ENCODE data around the gene KCTD17.

KCTD17 gene

DNA sequence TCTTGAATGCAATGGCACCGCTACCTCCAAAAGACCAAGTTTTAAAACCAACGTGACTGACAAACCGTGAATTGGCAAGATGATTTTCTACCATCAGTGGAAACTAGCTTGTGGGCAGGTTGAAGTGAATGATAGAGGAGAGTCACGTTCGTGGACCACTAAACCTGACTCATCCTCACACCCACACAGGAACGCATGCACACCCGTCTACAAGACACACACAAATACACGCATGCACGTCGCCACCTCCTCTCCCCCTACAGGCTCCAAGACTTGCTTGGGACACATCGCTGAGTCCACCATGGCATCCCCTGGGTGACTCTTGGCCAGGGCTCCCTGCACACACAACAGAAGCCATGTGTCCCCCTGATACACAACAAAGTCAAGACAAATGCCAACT is 43.6 kb downstream of the KCTD17 start:
- TF ChIP-seq, protein P1, sequence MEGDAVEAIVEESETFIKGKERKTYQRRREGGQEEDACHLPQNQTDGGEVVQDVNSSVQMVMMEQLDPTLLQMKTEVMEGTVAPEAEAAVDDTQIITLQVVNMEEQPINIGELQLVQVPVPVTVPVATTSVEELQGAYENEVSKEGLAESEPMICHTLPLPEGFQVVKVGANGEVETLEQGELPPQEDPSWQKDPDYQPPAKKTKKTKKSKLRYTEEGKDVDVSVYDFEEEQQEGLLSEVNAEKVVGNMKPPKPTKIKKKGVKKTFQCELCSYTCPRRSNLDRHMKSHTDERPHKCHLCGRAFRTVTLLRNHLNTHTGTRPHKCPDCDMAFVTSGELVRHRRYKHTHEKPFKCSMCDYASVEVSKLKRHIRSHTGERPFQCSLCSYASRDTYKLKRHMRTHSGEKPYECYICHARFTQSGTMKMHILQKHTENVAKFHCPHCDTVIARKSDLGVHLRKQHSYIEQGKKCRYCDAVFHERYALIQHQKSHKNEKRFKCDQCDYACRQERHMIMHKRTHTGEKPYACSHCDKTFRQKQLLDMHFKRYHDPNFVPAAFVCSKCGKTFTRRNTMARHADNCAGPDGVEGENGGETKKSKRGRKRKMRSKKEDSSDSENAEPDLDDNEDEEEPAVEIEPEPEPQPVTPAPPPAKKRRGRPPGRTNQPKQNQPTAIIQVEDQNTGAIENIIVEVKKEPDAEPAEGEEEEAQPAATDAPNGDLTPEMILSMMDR (IDR thresholded peaks at IDR 0.05; ENCODE audit: low read depth, low read length): no peak
- DNase-seq (ENCODE audit: low read depth, low spot score): no peak
- in situ Hi-C loops (cut with HindIII; ENCODE audit: low sequenced_read_pairs): no loop called here
- no peak overlapping the region for H3K4me3 ChIP-seq (ENCODE audit: low read depth, low read length)

DNA sequence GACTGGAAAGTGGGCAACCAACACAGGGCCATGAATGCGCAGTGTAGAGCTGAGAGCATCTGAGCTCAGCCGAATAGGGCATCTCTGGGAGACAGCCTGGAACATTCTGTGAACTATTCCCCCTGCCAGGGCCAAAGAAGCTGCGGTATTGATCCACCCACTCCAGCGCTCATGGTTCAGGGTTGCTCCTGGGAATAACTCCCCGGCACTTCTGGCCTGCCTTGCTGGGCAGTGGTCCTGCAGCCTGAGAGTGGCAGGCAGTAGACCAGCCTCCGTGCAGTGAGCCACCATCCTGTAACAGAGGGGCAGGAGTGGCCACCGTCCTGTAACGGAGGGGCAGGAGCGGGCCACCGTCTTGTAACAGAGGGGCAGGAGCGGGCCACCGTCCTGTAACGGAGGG is 45.8 kb downstream of the KCTD17 start:
- TF ChIP-seq, protein P1 (IDR thresholded peaks at IDR 0.05; ENCODE audit: low read depth, low read length): no peak
- in situ Hi-C loops (cut with HindIII; ENCODE audit: low sequenced_read_pairs): no loop called here
- no peak for DNase-seq (ENCODE audit: low read depth, low spot score)
- H3K4me3 ChIP-seq (ENCODE audit: low read depth, low read length): no peak overlapping the region

DNA sequence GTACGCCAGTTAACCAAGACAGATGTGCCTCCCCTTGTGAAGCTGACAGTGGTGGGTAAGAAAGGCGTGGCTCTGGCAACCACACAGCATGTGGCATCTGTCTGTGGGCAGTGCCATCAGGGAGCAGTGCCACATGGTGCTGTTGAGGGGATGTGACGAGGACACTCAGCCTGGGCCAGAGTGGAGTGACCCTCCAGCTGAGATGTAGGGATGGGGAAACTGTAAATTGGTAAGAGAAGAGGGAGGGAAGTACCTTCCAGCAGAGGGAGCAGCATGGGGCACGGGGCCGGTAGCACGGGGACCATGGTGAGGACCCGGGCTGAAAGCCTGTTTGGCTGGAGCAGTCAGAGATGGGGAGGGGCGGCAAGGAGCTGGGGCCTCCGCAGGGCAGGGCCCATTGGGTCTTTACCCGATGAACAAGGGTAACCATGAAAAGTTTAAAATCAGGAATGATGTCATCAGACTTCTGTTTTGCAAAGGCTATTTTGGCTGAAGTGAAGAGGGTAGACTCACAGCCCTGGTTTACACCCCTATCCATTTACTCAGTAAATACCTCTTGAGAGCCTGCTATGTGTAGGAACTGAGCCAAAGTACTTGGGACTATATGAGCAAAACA is 47.5 kb downstream of the KCTD17 start:
- DNase-seq (ENCODE audit: low read depth, low spot score): no peak
- H3K4me3 ChIP-seq (ENCODE audit: low read depth, low read length): no peak overlapping the region
- in situ Hi-C loops (cut with HindIII; ENCODE audit: low sequenced_read_pairs): no loop called here
- TF ChIP-seq, protein P1 (IDR thresholded peaks at IDR 0.05; ENCODE audit: low read depth, low read length): no peak

DNA sequence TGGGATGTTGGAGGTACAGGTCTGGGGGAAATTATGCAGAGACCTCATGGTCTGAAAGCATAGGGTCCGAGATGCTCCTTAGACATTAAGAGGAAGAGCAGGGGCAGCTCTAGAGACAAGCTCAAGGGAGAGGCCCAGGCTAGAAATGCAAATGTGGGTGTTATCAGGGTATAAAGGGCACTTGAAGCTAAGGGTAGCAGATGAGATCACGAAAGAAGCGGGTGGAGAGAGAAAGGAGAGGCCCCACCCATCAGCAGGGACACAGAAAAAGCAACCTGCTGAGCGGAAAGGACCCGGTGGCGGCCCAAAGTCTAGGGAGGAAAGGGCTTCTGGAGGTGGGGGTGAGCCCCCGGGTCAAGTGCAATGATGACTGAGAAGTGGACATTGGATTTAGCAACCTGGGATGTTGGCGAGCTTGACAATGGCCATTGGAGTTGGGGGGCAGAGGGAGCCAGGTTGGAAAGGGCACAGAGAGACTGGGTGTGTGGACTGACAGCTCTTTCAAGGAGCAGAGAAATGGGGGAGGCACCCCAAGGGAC is 49.1 kb downstream of the KCTD17 start:
- in situ Hi-C loops (cut with HindIII; ENCODE audit: low sequenced_read_pairs): no loop called here
- no peak overlapping the region for H3K4me3 ChIP-seq (ENCODE audit: low read depth, low read length)
- TF ChIP-seq, protein P1 (IDR thresholded peaks at IDR 0.05; ENCODE audit: low read depth, low read length): no peak
- DNase-seq (ENCODE audit: low read depth, low spot score): no peak

DNA sequence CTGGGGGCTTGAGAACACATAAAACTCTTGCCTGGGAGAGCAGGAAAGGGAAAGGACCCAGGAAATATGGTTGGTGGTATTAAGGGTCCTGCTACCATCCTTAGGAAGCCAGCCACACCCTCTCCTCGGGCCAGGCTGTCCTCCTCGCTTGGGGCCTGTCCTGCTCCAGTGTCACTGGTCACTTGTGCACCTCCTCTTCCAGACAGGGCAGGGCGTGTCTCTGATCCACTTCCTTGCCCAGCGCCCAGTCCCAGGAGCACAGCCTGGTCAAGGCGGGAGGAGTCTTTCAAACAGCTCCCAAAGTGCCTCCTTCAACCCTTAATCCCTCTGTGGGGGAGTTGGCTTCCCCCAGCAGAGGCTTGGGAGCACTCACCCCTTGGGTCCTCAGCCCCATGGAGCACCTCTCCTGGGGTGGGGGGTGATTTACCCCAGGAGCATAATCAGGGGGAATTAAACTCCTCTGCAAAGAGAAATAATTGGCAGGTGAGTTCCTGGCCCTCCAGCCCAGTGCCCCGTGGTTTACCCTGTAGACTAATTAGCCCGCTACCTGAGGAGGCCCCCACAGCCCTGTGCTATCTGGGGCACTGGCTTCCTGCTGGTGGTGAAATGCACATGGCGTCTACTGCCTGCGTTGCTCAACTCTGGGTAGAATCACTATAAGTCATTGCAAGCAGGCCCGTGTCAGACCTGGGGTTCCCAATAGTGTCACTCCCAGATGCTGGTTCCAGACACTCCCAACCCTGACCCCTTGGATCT is 49.9 kb downstream of the KCTD17 start:
- TF ChIP-seq, protein P1 (IDR thresholded peaks at IDR 0.05; ENCODE audit: low read depth, low read length): no peak
- no peak for DNase-seq (ENCODE audit: low read depth, low spot score)
- no peak overlapping the region for H3K4me3 ChIP-seq (ENCODE audit: low read depth, low read length)
- in situ Hi-C loops (cut with HindIII; ENCODE audit: low sequenced_read_pairs): no loop called here

DNA sequence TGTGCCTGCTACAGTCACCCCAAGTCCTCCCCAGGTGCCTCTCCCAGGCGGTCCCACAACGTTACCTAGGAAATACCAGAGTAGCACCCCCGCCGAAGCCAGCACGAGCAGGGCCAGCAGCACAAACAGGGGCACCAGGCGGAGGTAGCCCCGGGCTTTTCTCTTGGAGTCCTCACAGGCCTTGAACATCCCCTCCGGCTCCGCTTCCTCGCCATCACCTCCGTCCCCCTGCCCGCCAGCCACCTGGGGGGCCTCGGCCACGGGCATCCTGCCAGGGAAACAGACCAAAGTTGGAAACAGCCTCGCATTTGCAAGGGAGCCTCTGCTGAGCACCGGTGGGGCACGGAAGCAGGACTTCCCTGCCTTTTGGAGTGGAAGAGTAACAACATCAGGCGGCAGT is 51.6 kb downstream of the KCTD17 start:
- in situ Hi-C loops (cut with HindIII; ENCODE audit: low sequenced_read_pairs): no loop called here
- TF ChIP-seq, protein P1 (IDR thresholded peaks at IDR 0.05; ENCODE audit: low read depth, low read length): no peak
- no peak overlapping the region for H3K4me3 ChIP-seq (ENCODE audit: low read depth, low read length)
- no peak for DNase-seq (ENCODE audit: low read depth, low spot score)

Data from astrocyte of the spinal cord (primary cell).